HG02938 (cell line): Measurements from ENCODE around the gene SNAPC1.
A peak's percentile ranks its signal among the peaks of the same experiment; 100 is the strongest.
"Not testable (repeated sequence)": the region's sequence is repeated elsewhere in the genome, so short reads cannot be mapped to it uniquely, and the experiment has no call there.

Experiments used
- ATAC-seq: cut with Tn5 transposase; IDR thresholded peaks from one replicate; pipeline ENCODE4 v1.9.1; 2021; ENCODE audit warnings: mild to moderate bottlenecking, moderate library complexity; ENCODE audit not compliant: unreplicated experiment

The SNAPC1 gene, protein sequence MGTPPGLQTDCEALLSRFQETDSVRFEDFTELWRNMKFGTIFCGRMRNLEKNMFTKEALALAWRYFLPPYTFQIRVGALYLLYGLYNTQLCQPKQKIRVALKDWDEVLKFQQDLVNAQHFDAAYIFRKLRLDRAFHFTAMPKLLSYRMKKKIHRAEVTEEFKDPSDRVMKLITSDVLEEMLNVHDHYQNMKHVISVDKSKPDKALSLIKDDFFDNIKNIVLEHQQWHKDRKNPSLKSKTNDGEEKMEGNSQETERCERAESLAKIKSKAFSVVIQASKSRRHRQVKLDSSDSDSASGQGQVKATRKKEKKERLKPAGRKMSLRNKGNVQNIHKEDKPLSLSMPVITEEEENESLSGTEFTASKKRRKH

DNA sequence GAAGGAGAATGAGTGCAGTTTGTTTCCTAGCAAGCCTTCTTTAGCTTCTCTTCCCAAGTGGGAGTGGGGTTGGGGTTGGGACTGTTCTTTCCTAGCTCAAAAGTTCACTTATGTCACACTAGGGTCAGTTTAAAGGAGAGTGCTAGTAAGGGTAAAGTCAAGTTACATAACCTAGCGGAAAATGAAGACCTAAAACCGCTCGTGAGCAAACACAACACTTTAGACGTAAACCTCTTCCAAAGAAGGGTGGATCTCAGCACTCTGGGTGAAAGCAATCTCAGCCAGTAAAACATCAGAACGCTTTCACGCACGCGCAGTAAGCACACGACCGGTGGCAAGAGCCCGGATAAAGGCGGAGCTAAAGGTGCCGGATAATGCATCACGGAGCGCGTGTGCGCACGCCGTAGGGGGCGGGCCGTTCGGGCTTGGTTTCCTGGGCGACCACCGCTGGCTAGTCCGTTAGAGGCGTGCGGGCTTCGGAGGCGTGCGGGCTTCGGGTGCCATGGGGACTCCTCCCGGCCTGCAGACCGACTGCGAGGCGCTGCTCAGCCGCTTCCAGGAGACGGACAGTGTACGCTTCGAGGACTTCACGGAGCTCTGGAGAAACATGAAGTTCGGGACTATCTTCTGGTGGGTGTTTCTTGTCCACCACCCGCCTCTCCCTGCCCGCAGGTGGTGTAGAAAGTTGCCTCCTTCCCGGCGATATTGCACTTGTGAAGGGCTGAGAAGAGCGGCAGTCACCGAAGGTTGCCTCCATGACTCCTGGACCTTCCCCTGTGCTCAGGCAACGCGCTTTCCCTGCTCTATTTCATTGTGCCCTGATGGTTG, at the start of gene SNAPC1:
SNAPC1 (plus strand) TSS at position 462 of the 828 bp plus-strand sequence; CDS start at position 503, 41 bp downstream.
- ATAC-seq = peak; percentile 98

DNA sequence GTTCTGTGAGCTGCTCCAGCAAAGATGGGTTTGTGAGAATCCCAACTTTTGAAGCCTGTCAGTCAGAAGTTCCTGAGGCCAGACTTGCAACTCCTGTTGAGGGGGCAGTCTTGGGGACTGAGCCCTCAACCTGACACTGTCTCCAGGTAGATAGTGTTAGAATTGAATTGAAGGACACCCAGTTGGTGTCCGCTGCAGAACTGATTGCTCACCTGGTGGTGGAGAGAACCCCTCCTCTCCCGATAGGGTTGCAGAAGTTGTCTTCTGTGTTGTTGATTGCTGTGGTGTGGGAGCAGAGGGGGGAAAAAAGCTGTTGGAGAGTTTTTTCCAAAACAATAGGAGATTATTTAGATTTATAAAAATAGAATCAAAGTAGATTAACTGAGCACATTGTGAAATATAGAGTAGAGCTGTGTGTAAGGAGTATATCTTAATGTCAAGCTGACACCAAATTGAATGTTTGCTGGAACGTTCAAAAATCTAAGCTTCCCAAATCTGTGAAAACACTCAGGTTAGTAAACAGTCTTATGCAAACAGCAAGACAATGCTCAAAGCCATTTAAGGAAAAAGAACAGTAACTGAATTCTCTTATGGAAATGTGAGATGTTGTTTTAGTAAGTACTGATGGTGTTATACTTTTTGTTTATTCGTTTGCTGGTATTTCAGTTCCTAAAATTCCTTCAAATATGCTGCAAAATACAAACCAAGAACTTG, 48.3 kb upstream of the SNAPC1 start:
- ATAC-seq = no peak

DNA sequence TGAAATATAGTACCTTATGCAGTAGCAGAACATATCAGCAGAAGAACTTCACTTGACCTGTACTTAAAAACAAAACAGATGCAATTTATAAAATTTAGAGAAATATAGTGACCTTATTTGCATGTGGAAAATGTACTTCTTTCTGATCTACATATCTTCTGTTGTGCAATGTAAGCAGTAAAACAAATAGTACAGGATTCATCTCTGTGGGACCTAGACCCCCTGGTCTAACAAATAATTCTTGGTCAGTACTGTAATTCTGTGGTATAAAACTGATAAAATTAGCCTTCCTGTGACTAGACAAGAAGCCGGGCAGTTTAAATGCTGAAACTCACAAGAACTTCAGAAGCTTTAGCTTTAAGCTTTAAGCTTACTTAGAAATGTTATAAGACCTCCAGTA, 45.3 kb upstream of the SNAPC1 start:
- no peak for ATAC-seq

DNA sequence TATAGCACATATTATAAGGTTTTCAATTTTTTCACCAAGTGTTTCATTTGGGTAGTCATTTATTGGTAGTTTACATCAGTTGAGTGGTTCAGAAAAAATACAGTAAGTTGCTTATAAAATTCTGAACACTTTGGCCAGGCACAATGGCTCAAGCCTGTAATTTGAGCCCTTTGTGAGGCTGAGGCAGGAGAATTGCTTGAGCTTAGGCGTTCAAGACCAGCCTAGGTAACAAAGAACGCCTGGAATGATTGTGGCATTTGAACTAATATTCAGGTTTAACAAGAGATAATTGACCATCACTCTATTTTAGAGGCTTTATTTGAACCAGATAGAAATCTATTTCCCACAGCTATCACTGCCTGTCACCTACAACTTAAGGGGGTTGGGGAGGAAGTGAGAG, 44.2 kb upstream of the SNAPC1 start:
- ATAC-seq = no peak

DNA sequence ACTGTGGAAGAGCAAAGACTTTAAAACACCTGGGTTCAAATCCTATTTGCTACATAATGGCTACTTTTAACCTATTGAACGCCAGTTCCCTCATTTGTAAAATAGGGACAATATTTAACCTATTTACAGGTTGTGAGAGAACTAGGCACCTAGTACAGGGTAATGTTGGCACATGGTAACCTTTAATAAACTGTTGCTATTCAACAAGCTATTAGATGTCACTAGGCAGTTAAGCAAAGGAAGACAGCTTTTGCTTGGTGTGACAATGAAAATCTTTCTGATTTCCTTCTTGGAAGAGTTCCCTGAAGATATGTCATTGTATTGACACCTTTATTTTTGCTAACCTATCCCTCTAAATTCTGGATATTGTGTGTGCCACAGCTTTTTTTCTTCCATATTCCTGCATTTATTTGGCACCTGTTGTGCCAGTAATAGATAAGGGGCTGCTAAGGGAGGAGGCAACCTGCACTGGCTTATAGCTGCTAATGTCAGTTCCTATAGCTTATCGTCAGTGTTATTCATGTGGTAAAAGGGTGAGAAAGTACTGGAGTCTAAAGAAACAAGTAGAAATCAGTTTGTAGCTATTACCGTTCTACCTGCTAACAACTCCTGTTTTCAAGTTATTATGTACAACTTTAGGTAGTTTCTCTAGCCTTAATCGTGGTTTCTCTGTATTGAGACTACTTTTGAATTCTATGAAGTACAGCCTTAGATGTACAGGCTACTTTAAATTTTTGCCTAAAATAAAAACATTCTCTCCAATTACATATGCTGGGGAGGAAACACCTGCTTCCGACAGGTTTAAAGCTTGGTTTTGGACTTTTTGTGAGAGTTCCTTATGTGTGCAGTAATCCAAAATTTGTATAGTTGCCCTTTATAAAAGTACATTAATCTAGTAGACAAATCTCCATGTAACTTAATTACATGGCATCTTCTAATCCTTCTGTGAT, 42.6 kb upstream of the SNAPC1 start:
- no peak for ATAC-seq

DNA sequence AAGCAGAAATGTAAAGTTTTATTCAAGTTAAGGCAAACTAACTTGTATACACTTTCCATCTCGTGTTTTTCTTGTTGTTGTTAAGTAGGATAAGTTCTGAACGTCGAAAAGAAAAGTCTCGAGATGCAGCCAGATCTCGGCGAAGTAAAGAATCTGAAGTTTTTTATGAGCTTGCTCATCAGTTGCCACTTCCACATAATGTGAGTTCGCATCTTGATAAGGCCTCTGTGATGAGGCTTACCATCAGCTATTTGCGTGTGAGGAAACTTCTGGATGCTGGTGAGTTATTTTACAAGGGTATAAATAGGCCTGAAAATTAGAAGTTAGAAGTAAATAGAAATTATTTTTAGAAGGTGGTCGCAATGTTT, 41.9 kb upstream of the SNAPC1 start:
- ATAC-seq = no peak

DNA sequence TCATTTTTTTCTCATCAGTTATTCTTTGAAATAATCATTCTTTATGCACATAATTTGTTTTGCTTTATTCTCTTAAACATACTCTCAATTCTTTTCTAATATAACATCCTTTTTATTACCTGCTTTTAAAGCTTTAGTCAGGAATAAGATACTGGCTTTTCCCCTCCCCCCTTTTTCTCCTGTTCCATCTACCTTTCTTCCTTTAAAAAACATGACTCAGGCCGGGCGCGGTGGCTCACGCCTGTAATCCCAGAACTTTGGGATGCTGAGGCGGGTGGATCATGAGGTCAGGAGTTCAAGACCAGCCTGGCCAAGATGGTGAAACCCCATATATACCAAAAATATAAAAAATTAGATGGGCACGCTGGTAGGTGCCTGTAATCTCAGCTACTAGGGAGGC, 41.5 kb upstream of the SNAPC1 start:
- ATAC-seq = no peak

DNA sequence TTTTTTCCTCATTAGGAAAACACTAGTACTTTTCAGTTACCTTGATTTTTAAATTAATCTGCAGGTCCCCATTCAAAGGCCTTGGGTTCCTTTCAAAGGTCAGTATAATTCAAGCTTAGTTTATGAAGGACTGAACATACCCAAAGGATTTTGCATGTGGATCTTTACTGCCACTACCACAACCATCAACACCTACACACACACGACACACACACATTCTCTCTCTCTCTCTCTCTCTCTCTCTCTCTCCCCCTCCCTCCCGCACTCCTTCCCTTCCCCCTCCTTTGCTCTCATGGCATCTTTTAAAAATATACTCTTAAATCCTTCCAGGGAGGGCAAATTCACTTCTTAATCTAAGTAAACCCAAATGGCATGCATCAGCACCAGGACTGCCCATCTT, 38.1 kb upstream of the SNAPC1 start:
- ATAC-seq = no peak

DNA sequence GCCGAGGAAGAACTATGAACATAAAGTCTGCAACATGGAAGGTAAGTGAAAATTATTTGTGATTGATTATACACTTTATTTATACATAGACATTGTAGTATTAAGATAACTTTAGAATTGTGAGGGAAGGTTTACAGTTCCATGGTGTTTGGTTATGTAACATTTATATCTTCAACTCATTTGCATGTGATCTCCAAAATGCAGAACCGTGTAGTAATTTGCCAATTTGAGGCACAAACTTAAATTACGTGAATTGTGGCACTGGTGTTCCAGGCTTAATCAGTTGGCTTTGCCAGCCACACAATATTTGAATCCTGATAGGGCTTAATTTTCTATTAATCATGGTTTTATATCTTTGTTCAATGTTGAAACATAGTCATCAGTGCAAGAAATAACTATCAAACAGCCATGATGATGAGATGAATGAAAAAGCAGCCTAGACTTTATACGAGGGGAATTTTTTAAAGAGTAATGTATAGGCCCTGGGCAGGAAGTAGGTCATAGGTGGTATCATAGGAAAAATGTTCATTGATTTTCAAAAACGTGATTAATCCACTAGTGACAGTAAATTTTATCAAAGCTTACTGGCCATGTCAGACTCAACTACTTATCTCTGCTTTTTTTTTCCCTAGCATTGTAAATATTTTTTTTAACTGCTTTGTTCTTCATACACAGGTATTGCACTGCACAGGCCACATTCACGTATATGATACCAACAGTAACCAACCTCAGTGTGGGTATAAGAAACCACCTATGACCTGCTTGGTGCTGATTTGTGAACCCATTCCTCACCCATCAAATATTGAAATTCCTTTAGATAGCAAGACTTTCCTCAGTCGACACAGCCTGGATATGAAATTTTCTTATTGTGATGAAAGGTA, 35.2 kb upstream of the SNAPC1 start:
- ATAC-seq = no peak

DNA sequence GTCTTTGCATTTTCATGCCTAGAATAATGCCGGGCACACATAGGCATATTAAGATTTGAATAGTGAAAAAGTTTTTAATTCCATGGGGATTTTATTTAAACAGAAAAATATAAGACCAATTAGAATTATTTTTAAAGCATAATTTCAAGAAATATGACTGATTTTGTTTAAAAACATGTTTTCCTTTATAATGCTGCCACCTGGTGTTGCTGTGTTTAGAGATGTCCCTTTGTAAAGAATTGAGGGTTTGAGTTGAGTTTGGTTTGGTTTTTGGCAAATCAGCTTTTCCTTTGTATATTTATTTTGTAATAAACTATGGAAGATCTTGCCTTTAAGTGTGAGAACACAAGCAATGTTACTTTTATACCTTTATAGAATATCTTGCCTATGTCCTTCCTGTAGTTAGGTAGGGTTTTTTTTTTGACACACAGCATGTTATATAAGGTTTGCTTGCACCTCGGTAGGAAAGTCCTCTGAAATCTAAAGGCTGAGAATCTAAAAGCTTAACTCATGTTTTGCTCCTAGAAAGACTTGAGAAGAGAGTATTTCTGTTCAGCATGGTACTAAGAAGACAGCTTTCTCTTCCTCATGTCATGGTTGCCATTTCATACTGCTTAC, 31.4 kb upstream of the SNAPC1 start:
- ATAC-seq = no peak

DNA sequence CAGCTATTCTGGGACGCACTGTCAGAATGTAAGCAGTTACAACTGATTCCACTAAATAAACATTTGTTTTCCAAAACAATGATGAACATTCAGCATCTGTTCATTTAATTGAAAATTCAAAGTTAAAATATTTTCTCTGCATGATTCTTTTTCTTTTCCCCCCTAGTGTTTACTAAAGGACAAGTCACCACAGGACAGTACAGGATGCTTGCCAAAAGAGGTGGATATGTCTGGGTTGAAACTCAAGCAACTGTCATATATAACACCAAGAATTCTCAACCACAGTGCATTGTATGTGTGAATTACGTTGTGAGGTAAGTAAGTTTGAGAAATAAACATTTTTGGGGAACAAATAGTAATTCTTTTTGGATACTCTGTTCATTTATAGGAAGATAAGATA, 28.2 kb upstream of the SNAPC1 start:
- ATAC-seq = no peak

DNA sequence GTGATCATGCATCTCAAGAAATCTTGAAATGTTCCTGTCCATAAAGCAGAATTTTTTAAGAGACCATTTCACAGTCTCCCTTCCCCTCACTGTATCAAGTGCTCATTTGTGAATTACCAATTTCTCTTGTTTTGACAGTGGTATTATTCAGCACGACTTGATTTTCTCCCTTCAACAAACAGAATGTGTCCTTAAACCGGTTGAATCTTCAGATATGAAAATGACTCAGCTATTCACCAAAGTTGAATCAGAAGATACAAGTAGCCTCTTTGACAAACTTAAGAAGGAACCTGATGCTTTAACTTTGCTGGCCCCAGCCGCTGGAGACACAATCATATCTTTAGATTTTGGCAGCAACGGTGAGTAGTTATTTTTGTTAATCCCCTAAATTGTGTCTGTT, 25.5 kb upstream of the SNAPC1 start:
- ATAC-seq = no peak

DNA sequence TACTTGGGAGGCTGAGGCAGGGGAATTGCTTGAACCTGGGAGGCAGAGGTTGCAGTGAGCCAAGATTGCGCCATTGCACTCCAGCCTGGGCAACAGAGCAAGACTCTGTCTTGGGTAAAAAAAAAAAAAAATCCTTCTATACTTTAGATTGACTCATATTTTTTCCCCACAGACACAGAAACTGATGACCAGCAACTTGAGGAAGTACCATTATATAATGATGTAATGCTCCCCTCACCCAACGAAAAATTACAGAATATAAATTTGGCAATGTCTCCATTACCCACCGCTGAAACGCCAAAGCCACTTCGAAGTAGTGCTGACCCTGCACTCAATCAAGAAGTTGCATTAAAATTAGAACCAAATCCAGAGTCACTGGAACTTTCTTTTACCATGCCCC, 24.3 kb upstream of the SNAPC1 start:
- no peak for ATAC-seq

DNA sequence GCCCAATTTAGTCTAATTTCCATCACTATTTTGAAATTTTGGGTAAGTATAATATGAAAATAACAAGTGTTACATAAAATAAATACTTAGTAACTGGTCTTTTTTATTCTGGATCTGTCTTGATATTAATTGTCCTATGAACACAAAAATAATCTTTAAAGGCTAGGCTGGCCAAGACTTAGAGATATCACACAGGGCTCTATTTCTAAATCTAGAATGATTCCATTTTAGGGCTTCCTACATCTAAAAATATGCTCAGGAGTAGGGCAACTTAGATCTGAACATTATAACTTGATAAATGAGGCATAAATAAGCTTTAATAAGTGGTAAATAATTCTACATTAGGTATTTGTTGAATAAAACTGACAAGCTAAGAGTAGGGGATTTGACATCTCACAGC, 23.1 kb upstream of the SNAPC1 start:
- no peak for ATAC-seq

DNA sequence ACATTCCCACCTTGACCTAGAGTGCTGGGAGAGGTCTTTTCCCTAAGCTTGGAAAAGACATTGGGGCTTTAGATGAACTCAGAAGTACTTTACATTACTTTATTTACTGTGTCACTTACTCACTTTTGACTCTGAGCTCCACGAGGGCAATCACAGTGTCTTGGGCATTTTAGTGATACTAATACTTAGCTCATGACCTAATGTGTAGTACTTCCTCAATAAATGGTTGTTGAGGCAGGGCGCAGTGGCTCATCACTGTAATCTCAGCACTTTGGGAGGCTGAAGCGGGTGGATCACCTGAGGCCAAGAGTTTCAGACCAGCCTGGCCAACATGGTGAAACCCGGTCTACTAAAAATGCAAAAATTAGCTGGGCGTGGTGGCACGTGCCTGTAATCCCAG, 19.8 kb upstream of the SNAPC1 start:
- no peak for ATAC-seq

DNA sequence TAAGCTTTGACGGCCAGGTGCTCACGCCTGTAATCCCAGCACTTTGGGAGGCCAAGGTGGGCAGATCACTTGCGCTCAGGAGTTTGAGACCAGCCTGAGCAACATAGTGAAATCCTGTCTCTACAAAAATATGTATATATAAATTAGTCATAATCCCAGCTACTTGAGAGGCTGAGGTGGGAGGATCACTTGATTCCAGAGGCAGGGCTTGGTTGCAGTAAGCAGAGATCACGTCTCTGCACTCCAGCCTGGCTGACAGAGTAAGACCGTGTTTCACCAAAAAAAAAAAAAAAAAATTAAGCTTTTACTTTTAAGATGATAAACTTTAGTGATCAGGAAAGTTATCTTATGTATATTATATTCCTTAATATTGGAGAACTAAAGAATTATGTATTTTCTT, 18.0 kb upstream of the SNAPC1 start:
- ATAC-seq = no peak

DNA sequence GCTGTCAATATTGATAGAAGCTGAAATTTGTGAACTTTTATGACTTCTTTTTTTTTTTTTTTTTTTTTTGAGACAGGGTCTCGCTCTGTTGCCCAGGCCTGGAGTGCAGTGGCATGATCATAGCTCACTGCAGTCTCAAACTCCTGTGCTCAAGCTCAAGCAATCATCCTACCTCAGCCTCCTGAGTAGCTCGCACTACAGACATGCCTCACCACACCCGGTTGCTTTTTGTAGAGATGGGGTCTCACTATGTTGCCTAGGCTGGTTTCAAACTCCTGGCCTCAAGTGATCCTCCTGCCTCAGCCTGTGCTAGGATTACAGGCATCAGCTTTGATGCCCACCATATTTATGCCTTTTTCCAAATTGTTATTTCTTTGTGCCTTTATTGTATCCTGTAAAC, 15.9 kb upstream of the SNAPC1 start:
- ATAC-seq = not testable (repeated sequence)

DNA sequence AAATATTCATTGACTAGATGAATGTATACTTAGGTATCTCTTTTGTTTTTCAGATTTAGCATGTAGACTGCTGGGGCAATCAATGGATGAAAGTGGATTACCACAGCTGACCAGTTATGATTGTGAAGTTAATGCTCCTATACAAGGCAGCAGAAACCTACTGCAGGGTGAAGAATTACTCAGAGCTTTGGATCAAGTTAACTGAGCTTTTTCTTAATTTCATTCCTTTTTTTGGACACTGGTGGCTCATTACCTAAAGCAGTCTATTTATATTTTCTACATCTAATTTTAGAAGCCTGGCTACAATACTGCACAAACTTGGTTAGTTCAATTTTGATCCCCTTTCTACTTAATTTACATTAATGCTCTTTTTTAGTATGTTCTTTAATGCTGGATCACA, 15.3 kb upstream of the SNAPC1 start:
- no peak for ATAC-seq

DNA sequence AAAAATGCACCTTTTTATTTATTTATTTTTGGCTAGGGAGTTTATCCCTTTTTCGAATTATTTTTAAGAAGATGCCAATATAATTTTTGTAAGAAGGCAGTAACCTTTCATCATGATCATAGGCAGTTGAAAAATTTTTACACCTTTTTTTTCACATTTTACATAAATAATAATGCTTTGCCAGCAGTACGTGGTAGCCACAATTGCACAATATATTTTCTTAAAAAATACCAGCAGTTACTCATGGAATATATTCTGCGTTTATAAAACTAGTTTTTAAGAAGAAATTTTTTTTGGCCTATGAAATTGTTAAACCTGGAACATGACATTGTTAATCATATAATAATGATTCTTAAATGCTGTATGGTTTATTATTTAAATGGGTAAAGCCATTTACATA, 14.9 kb upstream of the SNAPC1 start:
- ATAC-seq = no peak
